HK-2 (cell line): ENCODE measurements around the gene CDH1.
A peak's percentile ranks its signal among the peaks of the same experiment; 100 is the strongest.
"Not testable (repeated sequence)": the region's sequence is repeated elsewhere in the genome, so short reads cannot be mapped to it uniquely, and the experiment has no call there.

Experiments used
- DNase-seq: peaks from one replicate; pipeline ENCODE4 v3.0.0-alpha.2; 2018; ENCODE audit not compliant: unreplicated experiment

Gene CDH1

DNA sequence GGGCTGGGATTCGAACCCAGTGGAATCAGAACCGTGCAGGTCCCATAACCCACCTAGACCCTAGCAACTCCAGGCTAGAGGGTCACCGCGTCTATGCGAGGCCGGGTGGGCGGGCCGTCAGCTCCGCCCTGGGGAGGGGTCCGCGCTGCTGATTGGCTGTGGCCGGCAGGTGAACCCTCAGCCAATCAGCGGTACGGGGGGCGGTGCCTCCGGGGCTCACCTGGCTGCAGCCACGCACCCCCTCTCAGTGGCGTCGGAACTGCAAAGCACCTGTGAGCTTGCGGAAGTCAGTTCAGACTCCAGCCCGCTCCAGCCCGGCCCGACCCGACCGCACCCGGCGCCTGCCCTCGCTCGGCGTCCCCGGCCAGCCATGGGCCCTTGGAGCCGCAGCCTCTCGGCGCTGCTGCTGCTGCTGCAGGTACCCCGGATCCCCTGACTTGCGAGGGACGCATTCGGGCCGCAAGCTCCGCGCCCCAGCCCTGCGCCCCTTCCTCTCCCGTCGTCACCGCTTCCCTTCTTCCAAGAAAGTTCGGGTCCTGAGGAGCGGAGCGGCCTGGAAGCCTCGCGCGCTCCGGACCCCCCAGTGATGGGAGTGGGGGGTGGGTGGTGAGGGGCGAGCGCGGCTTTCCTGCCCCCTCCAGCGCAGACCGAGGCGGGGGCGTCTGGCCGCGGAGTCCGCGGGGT is at the start of gene CDH1:
Gene CDH1 (plus strand): TSS at position 247 of the 684 bp plus-strand sequence. CDS start 124 bp downstream, at position 371.
- no peak for DNase-seq

DNA sequence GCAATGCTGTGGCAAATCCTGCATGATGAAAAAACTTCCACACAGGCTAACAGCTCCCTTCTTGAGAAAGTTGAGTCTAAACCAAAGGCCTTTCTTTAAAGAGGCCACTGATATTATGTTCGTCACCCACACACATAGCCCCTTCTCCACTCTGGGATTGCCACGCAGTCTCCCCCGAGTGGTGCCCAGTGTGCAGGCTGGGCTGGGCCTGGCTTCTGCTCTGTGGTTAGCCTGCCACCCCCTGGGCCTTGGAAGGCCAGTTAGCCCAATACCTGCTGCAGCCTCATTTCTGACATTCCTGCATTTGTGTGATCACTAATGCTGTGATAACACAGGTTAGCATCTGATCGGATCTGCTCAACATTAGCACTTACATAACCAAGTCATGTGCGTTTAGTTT is 47.2 kb upstream of the CDH1 start:
- no peak for DNase-seq

DNA sequence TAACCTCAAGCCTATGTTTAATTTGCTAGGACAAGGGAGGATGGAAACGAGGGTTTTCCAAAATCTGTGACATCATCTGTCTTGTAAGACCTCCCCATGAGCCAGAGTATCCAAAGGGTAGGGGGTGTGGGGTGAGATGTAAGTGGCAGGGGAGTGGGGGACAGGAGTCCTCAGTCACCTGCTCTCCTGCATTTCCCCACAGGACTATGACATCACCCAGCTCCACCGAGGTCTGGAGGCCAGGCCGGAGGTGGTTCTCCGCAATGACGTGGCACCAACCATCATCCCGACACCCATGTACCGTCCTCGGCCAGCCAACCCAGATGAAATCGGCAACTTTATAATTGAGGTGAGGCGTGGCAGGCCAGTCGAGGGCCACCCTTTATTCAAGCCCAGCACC is 41.5 kb upstream of the CDH1 start:
- no peak for DNase-seq

DNA sequence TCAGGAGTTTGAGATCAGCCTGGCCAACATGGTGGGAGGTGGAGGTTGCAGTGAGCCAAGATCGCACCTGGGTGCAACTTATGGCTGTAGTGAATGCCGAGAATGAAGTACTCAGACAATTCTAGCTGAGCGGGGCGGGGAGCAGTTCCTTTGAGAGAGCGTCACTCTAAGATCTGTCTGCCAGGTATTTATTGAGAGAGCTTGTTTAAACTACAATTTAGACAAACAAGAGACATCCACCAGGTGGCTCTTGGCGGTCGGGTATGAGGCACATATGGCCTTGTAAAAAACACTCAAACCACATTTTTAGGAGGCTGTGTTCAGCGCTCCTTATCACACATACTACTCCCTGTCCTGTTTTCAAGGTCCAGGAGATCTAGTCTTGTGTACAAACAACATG is 40.6 kb upstream of the CDH1 start:
- DNase-seq: no peak

DNA sequence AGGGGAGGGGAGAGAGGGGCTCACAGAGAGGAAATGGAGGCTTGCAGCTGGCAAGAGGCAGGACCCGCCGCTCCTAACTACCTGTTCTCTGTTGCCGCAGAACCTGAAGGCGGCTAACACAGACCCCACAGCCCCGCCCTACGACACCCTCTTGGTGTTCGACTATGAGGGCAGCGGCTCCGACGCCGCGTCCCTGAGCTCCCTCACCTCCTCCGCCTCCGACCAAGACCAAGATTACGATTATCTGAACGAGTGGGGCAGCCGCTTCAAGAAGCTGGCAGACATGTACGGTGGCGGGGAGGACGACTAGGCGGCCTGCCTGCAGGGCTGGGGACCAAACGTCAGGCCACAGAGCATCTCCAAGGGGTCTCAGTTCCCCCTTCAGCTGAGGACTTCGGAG is 39.0 kb upstream of the CDH1 start:
- DNase-seq: no peak

DNA sequence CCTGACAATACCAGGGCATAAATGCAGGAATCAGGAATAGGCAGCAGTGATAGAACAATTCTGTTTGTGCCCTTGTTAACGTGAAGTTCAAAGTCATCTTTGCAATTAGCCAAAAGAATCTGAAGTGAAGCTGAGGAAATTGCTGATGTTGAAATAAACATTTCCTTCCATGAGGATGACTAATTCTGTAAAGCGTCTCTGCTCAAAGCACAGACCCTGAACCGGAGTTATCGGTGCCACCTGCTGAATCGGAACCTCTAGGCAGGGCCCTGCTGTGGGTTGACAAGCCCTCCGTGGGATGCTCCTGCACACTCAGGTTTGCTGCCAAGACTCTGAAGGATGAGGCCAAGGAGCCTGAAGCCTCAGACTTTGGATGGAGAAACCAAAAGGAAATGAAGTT is 37.0 kb upstream of the CDH1 start:
- DNase-seq: no peak

DNA sequence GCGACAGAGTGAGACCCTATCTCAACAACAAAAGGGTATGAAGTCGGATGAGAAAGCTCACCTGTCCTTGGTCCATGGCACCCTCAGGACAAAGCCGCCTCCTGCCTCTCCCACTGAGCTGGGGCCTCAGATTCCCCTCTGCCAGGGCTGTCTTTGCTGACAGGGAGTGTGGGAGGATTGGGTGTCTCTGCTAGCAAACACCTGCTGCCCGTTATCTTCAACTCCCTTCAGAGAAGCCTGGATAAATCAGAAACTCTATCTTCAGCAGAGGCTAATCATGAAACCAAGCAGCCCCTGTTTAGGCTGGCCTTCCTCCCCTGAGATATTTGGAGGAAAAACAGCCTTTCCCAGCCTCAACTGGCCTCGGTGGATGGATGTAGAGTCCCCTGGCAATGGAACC is 36.3 kb upstream of the CDH1 start:
- DNase-seq: no peak

DNA sequence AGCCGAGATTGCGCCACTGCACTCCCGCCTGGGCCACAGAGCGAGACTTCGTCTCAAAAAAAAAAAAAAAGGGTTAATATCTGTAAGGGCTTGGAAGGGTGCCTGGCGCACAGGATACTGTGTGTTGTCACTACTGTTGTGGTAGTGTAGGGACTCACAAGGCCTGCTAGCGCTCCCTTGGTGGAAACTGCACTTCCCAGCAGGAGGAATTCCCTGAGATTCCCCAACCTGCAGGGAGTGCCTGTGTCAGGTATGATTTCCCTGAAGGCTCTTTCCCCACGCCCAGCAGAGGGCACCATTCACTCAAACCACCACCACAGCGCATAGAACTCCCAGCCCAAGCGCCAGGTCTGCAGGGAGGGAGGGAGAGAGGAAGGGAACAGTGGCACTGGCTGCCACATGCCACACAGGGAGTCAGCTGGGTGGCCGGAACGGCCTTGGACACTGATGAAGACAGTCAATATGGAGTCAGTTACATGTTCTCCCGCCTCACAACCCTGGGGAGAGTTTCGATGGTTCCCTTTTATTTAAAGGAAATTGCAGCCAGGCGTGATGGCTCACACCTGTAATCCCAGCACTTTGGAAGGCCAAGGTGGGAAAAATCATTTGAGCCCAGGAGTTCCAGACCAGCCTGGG is 32.7 kb upstream of the CDH1 start:
- peak; percentile 82 for DNase-seq

DNA sequence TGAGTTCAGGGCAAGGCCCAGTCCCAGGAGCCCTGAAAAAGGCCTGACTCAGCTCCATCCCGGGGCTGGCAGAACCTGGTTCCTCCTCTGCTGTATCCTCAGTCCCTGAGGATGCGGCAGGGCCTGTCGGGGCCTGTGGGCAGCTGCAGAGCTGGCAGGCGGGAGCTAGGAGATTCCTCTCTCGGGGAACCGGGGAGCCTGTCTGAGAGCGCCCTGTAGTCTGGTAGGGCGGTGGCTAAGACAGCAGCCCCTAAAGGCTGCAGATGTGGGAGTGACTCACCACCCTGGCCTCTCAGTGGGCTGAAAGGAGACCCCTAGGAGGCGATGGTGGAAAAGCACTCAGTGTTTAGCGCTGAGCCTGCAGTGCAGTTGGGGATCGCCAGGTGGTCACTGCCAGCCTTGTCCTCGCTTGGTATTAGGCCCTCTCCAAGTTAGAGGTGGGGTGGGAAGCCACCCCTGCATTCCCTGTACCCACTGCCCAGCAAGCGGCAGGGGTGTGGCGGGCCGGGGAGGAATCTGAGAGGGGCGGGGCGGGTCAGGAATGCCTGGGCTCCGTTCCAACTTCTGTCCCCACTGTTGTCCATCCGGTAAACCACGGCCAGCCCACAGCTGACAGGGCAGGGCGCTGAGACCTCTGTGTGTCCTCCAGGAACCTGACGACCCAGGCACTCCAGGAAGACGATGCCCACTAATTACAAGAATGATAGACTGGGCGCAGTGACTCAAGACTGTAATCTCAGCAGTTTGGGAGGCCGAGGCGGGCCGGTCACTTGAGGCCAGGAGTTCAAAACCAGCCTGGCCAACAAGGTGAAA is 29.5 kb upstream of the CDH1 start:
- peak; percentile 91 for DNase-seq

DNA sequence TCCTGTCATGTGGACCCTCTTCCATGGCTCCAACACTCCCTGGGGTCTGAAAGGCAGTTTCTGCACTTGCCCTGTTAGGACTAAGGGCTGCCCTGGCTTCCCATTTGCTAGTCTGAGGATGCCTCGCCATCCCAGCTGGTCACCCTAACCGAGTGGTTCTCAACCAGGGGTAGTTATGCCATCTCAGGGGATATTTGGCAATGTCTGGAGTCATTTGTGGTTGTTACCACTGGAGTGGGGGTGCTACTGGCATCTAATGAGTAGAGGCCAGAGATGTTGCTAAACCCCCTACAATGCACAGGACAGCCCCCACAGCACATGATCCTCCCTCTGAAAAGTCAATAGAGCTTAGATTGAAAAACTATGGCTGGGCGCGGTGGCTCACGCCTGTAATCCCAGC is 26.9 kb upstream of the CDH1 start:
- DNase-seq: no peak

DNA sequence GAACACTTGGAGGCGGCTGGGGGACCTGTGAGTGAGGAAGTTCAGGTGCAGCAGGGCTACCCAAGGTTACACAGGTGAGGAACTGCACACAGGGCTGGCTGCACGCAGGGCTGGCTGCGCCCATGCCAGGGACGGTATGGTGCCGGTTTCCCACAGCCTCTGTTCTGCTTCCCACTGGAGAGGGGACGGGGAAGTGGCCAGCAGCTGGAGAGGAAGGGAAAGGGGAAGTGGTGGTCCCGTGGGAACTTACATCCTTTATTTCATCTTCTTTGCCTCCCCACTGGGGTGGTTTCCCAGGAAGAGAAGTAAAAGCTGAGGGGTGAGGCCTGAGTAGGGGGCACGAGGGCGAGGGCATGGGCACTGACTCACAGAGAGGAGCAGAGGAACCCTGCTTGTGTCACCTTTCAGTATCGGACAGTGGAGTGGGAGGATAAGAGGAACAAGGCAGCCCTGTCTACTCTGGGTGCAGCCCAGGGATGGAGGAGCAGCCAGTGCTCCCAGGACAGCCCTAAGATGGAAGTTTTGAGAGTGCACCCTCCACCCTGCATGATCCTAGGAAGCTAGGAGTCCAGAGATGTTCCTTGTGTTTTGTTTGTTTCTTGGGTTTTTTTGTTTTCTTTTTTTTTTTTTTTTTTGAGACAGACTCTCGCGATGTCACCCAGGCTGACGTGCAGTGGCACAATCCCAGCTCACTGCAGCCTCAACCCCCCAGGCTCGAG is 25.5 kb upstream of the CDH1 start:
- no peak for DNase-seq

DNA sequence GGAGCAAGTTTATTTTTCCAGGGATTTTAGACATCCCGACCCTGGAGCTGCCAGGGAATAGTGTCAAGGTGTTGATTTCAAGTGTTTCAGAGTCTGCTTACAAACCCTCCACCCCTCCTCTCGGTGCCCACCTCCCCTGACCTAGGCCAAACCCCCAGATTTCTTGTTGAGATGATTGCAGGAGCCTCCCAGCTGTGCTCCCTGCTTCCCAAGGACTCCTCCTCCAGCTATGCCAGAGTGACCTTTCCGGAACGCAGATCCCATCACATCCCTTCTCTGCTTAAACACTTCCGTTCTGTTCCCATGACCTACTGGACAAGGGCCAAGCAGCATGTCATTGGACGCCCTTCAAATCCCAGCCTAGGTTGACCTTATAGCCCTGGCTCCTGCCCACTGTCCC is 23.7 kb upstream of the CDH1 start:
- DNase-seq: no peak

DNA sequence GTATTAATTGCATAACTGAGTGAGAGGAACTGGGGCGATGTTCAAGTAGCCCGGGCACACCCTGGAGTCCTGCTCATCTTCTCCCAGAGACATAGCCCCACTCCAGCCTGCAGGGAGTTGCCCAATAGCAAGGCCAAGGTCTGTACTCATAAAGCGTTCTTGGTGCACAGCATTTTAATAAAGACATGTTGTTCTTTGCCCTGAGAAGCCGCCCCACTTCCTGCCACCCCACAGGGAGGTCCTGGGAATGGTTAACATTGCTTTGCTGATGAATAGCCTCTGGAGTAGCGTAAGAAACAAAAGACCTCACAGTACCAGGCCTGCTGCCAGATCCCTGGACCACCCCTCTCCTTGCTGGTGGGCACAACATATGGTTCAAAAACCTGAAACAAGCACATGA is 21.6 kb upstream of the CDH1 start:
- DNase-seq: no peak

DNA sequence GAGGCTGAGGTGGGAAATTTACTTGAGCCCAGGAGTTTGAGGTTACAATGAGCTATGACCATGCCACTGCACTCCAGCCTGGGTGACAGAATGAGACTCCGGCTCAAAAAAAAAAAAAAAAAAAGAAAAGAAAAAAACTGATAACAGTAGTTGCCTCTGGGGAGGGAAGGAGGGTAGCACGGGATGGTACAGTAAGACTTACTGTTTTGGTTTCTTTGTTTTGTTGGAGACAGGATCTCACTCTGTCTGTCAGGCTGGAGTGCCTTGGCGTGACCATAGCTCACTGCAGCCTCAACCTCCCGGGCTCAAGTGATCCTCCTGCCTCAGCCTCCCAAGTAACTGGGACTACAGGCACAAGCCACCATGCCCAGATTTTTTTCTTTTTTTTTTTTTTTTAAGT is 20.6 kb upstream of the CDH1 start:
- not testable (repeated sequence) for DNase-seq

DNA sequence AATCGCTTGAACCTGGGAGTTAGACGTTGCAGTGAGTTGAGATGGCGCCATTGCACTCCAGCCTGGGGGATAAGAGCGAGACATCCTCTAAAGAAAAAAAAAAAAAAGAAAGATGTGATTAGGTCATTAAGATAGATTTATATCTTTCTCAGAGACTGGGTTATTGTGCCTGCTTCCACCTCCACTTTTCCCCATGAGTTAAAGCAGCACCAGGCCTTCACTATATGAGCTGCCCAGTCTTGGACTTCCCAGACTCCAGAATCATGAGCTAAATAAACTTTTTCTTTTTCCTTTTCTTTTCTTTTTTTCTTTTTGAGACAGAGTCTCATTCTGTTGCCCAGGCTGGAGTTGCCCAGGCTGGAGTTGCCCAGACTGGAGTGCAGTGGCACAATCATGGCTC is 19.4 kb upstream of the CDH1 start:
- no peak for DNase-seq

DNA sequence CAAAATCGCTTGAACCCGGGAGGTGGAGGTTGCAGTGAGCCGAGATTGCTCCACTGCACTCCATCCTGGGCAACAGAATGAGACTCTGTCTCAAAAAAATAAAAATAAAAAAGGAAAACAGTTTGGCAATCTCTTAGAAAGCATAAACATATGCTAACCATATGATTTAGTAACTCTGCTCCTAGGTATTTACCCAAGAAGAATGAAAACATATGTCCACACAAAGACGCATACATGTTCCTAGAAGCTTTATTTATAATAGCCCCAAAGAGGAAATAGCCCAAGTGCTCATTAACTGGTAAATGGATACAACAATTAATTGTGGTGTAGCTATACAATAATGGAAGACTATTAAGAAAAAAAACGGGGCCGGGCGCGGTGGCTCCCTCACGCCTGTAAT is 18.5 kb upstream of the CDH1 start:
- DNase-seq: no peak

DNA sequence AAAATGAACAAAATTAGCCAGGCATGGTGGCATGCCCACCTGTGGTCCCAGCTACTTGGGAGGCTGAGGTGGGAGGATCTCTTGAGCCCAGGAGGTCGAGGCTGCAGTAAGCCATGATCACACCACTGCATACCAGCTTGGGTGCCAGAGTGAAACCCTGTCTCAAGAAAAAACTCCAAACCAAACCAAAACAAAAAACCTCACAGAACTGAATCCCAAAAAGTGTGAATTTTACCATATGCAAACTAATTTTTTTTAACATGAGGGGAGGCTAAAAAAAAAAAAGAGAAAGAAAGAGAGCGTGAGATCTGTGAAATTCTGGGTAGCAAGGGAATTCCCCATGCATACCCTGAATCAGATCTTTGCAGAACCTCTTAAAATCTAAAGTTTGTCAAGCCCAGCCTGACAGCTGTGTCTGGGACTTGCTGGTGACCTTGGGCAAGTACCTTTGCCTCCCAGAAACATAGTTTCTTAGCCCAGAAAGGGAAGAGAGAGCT is 17.1 kb upstream of the CDH1 start:
- DNase-seq: no peak

DNA sequence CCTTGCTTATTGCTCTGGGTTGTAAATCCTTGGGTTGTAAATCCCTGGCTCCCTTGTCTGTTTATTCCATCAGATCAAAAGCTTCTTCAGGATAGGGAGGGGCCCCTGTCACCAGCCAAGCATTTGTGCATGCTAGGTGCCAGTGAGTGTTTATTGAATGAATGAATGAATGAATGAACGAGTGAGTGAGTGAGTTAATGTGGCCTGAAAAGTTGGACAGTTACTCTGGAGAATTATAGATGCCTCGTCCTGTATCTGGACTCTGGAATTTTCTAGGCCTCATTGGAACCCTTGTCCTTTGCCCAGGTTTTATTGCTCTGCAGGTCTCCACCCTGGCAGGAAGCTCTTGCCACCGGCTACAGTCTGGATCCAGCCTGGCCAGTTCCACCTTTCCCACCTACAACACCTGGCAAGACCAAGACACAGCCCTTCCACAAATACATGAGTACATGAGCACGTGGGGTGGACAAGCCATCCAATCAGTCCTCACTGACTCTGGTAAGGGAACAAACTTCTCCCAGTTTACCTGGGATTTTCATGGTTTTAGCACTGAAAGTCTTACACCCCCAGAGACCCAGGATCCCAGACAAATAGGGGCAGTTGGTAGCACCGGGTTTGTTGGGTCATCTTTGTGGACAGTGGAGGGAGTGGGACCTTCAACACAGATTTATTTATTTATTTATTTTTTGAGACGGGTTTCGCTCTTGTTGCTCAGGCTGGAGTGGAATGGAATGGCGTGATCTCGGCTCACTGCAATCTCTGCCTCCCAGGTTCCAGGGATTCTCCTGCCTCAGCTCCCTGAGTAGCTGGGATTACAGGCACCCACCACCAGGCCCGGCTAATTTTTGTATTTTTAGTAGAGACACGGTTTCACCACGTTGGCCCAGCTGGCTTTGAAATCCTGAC is 14.7 kb upstream of the CDH1 start:
- no peak for DNase-seq

DNA sequence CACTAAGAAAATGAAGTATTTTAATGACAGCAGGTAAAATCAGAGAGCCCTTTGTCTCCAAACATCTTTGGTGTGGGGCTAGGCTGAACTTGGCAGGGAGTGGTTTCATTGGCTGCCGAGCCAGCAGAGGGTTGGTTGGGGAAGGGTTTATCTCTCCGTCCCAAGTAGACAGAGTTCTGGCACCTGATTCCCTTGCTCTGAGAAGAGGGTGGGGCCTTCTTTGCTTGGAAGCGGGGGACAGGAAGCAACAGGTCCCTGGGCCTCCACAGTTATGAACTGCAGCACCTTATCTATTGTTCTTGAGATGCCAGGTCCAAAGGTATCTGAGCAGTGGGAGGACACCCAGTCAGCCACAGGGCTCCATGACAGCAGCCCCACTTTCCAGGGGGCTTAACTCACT is 12.3 kb upstream of the CDH1 start:
- DNase-seq: no peak

DNA sequence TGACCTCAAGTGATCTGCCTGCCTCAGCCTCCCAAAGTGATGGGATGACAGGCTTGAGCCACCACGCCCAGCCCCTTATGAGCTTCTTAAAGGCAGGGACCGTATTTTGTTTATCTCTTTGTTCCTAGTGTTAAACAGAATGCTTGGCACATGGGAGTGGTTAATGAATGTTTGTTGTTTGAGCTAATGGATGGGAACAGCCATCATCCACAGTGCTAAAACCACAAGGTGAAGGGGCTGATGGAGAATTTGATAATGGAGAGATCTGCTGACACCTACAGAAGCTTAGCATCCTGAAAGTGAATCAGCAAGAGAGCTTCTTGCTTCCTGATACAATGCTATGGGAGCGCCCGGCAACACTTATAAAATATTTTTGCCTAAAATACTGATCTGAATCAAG is 8.6 kb upstream of the CDH1 start:
- no peak for DNase-seq

DNA sequence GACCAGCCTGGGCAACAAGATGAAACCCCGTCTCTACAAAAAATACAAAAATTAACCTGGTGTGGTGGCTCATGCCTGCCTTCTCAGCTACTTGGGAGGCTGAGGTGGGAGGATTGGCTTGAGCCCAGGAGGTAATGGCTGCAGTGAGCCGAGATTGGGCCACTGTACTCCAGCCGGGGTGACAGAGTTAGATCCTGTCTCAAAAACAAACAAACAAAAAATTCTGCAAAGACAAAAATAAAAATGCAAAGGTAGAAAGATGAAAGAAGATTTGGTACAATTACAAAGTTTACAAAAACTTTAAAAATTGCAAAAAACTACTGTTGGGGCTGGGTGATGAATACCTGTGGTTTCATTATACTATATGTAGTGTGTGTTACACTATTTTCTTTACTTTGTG is 5.5 kb upstream of the CDH1 start:
- DNase-seq: no peak
